HG03354 (cell line): ENCODE data around the gene PLCB4.

Source experiments
- ATAC-seq: cut with Tn5 transposase; IDR thresholded peaks from one replicate; pipeline ENCODE4 v1.9.1; 2021; ENCODE audit warnings: mild to moderate bottlenecking; ENCODE audit not compliant: unreplicated experiment, poor library complexity, severe bottlenecking

PLCB4 gene

DNA sequence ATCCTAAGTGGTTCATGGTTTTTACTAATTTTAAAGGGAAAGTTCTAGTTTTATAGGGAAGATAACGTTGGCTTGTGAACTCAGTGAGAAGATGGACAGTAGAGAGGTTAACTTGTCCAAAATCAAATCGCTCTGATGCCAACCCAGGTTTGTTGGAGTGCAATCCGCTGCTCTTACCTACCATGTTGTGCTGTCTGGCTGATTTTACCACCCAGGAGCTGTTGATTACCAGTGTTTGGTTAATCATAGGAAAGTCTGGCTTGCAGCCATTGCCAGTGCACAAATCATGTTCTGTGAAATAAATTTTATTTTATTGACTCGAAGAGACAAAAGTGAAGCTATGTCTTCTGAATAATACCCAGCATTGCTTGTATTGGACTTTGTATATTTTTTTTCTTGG lies 92.4 kb downstream of the PLCB4 start:
- no peak for ATAC-seq

DNA sequence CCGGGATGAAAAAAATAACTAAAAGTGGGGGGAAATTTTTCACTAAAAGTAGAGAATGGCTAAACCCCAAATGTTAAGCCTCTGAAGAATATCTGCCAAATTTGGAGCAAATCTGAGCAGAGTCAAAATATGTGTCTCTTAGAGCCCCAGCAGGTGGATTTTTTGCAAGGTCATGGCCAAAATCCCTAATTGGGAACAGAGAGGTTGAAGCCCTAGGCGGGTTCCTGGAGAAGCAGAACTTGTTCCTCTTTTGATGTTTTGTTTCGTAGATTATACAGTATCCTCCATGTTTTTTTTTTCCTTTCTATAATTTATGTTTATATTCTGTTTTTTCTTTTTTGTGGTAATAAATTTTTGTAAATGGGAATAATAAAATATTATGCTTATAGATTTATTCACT lies 94.4 kb downstream of the PLCB4 start:
- ATAC-seq, result no peak

DNA sequence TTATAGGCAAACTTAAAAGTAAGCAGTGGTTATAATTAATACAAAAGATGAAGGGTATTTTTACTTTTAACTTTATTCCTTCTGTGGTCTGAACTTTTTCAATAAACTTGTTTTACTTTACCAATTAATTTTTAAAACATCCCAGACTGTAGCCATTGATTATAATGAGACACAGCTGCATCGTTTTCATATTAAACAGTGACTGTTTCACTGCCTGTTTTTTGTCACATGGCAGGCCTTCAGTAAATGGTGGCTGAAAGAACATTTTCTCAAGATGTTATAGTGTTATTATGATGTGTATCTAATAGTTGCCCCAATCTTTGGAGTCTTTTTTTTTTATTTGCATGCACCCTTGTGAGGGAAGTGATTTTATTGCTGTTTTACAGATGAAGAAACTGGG lies 95.1 kb downstream of the PLCB4 start:
- ATAC-seq, result no peak

DNA sequence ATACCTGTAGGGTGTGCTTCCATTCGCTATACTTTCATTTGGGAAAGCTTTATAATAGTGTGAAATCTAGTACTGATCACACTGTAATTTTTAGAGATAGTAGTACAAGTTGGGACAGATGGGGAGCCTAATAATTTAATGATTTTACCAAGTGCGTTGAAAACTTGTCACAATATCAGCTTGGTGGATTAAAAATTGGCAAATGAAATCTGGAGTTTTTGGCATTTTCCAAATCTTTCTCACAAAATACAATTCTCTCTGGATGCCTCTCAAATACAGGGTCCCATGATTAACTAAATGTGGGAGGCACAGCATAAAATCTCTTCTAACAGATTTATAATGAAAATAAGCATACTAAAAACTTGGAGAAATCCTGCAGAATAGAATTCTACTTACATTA lies 96.4 kb downstream of the PLCB4 start:
- ATAC-seq, result no peak

DNA sequence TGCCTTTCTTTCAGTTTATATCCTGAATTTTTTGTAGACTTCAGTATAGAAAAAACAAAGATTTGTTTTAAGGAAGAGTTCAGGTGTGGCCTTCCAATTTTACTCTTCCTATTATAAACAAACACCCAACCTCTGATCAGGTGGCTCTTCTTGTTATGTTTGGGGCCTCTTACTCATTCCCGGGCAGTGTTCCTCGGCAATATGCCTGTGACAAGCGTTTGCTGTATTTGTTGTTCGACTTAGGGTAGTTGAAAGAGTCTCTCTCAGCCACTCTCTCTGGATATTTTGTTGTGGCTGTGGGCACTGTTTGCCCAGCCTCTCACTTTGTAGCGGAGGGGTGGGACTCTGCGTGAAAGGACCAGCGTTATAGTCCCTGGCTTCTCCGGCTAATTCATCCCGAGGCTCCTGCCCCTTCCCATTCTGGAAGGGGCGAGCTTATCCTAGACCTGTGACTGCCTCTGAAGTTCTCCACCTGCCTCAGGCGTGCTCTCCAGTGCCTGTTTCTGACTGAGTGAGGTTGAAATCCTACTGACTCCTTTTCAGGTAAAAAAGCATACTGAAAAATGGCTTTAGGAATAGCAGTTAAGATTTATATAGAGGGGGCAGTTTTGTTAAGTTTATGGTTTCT lies 97.4 kb downstream of the PLCB4 start:
- ATAC-seq, result no peak

DNA sequence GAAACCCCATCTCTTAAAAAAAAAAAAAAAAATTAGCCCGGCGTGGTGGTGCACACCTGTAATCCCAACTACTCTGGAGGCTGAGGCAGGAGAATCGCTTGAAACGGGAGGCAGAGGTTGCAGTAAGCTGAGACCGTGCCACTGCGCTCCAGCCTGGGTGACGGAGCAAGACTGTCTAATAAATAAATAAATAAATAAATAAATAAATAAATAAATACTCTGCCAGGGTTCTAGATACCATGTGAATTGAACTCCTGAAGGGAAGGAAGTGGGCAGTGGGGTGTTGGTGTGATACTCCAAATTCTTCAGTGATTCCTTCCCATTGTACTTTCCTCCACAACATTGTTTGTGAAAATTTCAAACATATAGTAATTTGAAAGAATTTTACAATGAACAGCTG lies 100.5 kb downstream of the PLCB4 start:
- ATAC-seq, result no peak

DNA sequence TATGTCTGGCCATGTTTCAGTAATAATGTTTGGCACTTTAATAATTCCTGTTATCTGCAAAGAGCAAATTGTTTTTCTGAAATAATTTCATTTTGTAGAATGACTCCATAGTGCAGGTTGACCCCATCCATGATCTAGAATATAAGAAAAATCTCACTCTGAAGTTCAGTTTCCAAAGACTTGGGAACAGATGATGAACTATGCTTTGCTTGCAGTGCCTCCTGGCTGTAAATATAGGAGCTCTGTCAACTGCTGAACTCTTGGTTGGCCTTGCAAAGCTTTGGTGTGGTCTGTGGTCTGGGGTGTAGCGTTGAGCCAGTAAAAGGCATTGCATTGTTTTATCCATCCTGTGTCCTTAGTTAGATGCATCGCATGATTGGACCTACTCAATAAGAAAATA lies 104.0 kb downstream of the PLCB4 start:
- no peak for ATAC-seq

DNA sequence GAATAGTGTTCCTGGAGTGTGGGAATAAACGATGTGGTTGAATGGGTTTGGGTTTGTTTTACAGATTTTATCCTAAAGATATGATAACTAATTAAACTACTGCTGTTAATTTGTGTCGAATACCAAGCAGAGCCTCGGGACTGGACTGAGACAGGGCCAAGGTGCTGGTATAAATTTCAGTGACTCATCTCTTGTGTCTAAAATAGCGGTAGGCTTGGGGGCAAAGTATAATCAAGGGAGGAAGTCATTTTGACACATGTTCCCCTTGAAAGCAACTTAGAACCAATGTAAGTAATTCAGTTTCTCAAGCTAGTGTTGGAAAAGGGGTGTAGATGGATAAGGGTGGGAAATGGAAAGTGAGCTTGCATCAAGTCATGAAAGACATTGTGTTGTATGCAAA lies 108.4 kb downstream of the PLCB4 start:
- ATAC-seq, result no peak

DNA sequence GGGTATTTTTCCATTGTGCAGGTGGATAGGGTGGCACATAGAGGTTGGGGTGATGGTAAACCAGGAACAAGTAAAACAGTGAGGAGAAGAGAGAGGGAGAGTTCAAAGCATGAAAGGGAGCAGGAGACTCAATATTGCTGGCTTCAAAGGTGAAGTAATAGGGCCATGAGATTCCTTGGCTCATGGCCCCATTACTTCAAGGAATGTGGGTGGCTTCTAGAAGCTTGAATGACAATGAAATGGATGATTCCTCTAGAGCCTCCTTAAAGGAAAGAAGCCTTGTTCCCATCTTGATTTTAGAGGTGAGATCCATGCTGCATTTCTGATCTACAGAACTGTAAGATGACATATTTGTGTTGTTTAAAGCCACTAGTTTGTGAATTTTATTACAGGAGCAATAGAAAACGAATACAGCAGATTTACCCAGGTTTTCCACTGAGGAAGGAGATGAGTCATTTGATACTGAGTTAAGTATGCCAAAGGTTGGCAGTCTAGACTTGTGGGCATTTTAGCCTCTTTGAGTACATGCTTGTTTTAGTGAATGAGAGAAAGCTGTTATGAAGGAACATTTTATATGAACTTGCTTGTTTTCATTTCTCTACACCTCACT lies 110.4 kb downstream of the PLCB4 start:
- ATAC-seq, result no peak

DNA sequence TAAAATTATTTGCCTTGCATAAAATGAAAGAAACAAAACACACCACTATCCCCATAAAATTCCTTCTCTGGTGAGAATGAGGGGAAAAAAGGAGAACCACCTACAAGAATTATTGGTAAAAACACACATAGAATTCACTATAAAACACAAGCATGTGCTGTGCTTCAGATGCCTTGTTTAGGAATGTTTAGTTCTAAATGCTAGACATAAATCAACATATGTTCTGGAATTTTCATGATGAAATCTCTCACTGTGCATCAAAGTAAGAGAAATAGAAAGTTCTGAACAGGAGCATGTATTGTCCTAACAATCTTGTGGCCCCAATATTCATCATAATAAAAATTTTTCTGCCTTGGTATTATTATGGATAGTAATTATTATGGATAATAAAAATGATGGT lies 111.0 kb downstream of the PLCB4 start:
- no peak for ATAC-seq

DNA sequence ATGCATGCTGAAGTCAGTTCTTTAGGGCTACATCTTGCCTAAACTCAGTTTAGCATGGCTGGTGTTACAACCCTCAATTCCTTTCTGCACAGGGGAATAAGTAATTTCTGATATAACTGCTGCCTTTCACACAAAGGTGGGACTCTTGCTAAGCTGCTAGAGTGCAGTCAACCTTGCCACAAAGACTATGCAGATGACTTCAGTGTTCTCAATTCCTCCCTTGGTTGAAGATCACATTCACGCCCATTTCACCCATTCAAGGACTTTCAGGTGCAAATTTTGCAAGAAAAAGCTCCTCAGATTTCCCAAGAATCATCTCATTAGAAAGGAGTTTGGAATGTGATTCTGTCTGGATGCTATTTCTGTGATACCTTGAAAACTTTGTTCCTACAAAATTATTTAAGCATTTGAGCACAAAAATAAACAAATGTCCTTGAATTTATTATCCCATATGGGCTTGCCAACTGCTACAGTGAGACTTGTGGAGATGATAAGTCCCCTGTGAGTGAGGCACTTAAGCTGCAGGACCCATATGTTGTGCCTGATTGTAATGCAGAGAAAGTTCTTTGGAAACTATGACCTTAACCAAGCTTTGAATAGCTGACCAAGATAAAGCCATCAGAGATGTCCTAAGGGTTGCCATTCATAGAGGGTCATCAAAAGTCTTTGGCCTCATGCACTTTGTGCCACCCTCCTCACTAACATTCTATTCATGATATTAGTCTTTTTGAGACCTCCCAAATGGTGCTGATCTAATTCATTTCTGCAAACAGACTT lies 111.8 kb downstream of the PLCB4 start:
- no peak for ATAC-seq

DNA sequence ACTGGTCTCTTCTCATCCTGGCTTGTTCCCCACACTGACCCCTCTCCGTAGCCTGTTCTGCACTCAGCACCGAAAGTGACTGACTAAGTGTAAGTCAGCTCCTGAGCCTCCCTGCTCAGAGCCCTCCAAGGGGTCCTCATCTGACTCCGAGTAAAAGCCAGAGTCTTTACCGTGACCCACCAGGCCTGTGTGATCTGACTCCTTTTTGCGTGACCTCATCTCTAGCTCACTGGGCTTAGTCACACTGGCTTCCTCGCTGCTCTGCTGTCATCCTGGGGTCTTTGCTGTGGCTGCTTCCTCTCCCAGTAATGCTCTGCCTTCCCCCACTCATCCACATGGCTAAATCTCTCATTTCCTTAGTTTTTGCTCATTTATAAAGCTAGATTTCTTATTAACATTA lies 116.6 kb downstream of the PLCB4 start:
- ATAC-seq, result no peak

DNA sequence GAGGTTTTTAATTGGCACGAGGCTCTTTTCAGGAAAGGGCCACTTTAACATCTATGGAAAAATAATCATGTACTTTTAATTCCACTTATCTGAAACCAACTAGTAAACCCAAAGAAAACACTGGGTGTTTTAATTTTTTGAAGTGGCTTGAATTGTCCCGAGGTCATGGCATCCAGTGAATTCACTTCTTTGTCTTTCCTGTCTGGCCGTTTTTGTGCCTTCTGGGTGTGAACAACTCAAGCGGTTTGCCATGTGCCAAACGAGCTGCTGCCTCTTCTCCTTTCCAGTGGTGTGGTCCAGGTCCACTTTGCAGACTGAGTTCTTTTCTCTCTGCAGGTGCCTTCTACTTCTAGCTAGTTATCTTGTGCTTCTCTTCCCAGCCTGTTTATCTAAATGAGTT lies 117.5 kb downstream of the PLCB4 start:
- no peak for ATAC-seq

DNA sequence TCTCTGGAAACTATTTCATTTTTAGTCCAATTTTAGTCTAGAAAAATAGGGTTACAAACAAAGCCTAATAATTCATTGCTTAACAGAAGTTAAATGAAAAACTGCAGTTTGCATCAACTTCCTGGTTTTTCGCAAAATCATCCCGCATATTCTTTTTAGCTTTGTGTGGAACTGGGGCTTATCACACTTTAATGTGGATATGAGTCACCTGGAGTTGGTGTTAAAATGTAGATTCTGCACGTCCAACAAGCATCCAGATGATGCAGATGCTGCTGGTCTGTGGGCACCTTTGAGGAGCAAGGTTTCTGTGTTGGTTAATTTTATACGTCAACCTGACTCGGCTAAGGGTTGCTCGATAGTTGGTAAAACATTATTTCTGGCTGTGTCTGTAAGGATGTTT lies 126.1 kb downstream of the PLCB4 start:
- no peak for ATAC-seq

DNA sequence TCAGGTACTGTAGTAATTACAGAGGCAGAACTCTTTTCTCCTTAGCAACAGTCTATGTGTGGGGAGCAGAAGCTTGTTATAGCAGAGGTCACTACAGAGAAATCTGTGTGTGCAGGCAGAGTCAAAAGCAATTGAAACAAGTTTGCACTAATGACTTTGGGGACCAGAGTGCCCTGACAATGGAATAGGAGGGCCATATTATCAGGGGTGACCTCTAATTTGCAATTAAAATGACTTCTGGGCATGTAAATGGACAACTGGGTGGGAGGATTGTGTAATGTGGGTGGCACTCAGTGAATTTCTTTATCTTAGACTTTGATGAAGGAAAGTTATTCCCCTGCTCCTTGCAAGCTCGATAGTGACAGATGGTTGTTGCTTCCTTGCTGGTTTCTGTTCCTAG lies 127.2 kb downstream of the PLCB4 start:
- no peak for ATAC-seq

DNA sequence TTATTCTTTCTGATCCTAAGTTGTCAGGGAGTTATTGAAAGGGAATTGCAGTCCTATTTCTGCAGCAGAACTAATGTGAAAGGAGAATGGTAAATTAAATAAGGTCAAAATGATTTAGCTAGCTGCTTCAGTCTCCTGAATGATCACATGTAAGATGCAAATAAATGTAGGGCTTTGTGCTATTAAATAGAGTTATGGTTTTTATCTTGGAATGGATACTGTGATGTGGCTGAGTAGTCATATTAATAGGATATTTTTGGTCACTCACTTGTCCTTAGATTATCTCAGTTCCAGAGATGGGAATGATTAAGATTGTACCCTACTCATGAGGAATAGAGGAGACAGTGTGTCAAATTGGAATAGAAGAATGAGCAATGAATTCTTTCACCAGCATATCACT lies 129.6 kb downstream of the PLCB4 start:
- no peak for ATAC-seq

DNA sequence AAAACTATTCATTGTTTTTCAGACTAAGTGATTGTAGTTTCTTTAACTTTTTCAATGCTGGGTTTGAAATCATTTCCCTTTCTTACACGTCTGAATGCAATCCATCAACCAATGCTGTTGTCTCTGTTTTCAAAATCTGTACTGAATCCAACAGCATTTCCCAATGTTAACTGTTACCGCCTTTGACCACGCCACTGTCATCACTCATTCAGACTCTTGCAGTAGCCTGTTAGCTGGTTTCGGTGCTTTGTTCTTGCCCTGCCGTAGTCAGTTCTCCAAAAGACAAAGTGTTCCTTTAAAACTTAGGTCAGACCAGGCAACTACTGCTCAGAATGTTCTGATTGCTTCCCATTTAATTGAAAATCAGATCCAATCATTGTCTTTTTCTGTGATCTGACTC lies 131.3 kb downstream of the PLCB4 start:
- ATAC-seq, result no peak

DNA sequence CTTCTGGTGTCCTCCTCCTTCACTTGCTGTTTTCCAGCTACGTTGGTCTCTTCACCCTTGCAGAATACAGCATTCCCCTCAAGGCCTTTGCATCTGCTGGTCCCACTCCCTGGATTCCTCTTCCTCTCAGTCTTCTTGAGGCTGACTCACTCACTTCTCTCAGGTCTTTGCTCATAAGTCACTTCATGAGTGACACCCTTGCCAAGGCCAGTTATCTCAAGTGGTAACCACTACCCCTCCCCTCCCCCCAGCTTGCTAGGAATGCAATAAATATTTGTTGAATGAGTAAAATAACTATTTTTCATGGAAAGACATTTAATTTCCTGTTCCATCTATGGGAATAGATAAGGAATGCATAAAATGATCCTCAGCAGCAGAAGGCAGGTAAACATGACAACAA lies 131.7 kb downstream of the PLCB4 start:
- no peak for ATAC-seq

DNA sequence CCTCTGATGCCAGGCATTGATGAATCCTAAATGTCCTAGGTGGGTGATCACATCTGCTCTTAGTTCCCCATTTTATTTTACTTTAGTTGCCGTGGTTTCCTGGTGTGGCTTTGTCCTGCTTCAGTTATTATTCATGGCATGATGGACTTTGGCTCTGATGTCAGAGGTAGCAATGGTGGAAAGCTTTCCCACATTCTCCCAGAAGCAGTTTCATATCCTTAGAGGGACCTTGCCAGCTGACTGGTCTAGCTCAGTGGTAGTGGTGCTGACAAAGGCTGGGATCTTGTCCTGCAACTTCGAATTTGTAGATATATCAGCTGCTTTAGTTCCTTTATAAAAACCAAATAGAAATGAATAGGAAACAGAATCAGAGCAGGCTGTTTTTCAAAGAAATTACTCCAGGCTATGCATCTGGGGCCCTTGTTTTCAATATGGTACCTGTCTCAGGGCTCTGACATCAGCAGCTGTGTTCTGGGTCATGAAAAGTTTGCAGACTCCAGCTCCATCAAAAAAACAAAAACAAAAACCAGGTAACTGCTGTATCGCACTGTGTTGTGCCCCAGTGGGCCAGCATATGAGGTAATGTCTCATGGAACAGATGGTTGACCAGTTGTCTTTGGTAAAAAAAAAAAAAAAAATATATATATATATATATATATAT lies 133.7 kb downstream of the PLCB4 start:
- no peak for ATAC-seq

DNA sequence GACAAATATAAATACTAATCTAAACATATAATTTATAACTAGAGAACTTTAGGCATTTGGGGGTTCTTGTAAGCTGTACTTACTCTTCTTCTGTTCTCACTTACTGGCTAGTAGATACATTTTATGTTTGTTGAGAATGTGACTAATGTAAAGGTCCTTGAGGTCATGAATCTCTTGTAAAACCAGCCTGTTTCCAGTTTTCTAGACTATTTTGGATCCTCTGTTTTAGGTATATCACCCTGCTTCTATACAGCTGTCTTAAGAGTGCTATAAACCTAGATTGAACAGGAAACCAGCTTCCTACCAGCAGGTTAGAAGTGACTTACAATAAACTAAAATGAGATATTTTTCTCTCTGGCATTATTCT lies 134.2 kb downstream of the PLCB4 start:
- no peak for ATAC-seq

DNA sequence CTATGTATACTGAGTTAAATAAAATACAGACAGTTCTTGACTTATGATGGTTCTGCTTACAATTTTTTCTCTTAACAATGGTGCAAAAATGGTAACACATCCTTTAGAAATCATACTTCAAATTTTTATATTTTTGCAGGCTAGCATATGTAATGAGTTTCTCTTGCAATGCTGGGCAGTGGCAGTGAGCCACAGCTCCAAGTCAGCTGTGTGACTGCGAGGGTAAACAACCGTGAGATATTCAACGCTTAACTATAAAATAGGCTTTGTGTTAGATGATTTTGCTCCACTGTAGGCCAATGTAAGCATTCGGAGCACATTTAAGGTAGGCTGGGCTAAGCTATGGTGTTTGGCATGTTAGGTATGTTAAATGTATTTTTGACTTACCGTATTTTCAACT lies 136.1 kb downstream of the PLCB4 start:
- no peak for ATAC-seq
